ENCODE results near the gene QARS1.

Gene QARS1

DNA sequence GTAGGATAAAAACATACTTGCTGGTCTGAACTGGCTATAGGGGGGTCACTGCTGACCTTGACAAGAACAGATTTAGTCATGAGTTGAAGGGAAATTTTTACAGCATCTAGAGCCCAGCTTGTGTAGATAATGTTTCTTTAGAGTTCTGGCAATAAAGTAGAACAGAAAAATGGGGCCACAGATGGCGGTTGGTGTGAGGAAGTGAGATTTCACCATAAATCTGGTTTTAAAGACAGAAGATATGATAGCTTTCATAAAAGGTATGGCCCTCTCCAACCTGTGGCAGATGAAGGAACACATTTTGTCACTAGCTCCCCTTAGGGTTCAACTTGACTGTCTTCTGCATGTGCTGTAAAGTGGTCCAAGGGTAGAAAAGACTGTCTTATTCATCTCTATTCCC is 51.0 kb downstream of the QARS1 start:
- no peak for DNase-seq (ENCODE audit: low read depth in 2 of 2)
